Lower leg skin (tissue), 3 donors: ENCODE data around the gene FBXO41.

Experiments used
- CTCF ChIP-seq, 3 donors: fragments of 450-650 bp; IDR thresholded peaks; one replicate each; pipeline ENCODE4 v1.5.1; 2016; ENCODE audit warnings: antibody characterized with exemption in 3 of 3, mild to moderate bottlenecking in 3 of 3, moderate library complexity in 2 of 3
- POLR2A ChIP-seq, 2 donors: fragments of 450-650 bp; IDR thresholded peaks; one replicate each; pipeline ENCODE4 v1.6.1; 2016 to 2017; ENCODE audit warnings: antibody characterized with exemption in 2 of 2, mild to moderate bottlenecking in 1 of 2, moderate library complexity in 1 of 2

- TF ChIP-seq CTCF (IDR thresholded peaks at IDR 0.05) (no peak), POLR2A (IDR thresholded peaks at IDR 0.05) (no peak)
Measured at GRCh38 chr2:73282924-73283544, 1.2 kb downstream of the FBXO41 start.
